H9 (cell line): Measurements from ENCODE around the gene TMEM147. TPM values are rescaled to one million over a fixed set of nuclear protein-coding genes. Genes with fewer than 3 reads are reported as not detected.

Experiments
- DNase-seq: peaks from one replicate; pipeline ENCODE4 v3.0.0-alpha.2; 2017
- H2AFZ ChIP-seq: one replicate; pipeline ENCODE4 v1.6.1; 2013; ENCODE audit warnings: mild to moderate bottlenecking, low read length, control low read depth, moderate library complexity
- H2AK5ac ChIP-seq: 2 replicates; pipeline ENCODE4 v1.6.1; 2013; ENCODE audit warnings: low read length, control low read depth, mixed read lengths; ENCODE audit not compliant: insufficient read length
- H2BK120ac ChIP-seq: one replicate; pipeline ENCODE4 v1.6.1; 2013; ENCODE audit warnings: low read depth, mild to moderate bottlenecking, low read length, control low read depth, inconsistent platforms; ENCODE audit not compliant: poor library complexity, severe bottlenecking
- H2BK12ac ChIP-seq: 2 replicates; pipeline ENCODE4 v1.6.1; 2013; ENCODE audit warnings: low read length, control low read depth, mixed read lengths, low read depth; ENCODE audit not compliant: insufficient read length
- H2BK15ac ChIP-seq: 2 replicates; pipeline ENCODE4 v1.6.1; 2013; ENCODE audit warnings: low read depth, low read length, control low read depth
- H2BK20ac ChIP-seq: one replicate; pipeline ENCODE4 v1.6.1; 2013; ENCODE audit warnings: low read depth, mild to moderate bottlenecking, low read length, control low read depth, inconsistent platforms; ENCODE audit not compliant: poor library complexity, severe bottlenecking
- H2BK5ac ChIP-seq: 2 replicates; pipeline ENCODE4 v1.6.1; 2013; ENCODE audit warnings: low read length, control low read depth, mixed read lengths; ENCODE audit not compliant: insufficient read length
- H3K14ac ChIP-seq: 2 replicates; pipeline ENCODE4 v1.6.1; 2013; ENCODE audit warnings: low read length, control low read depth; ENCODE audit not compliant: insufficient read depth
- H3K18ac ChIP-seq: 2 replicates; pipeline ENCODE4 v1.6.1; 2013; ENCODE audit warnings: low read depth, mild to moderate bottlenecking, mixed read lengths, low read length, control low read depth; ENCODE audit not compliant: insufficient read length
- H3K23ac ChIP-seq: 2 replicates; pipeline ENCODE4 v1.6.1; 2013; ENCODE audit warnings: low read length, control low read depth, mixed read lengths, low read depth; ENCODE audit not compliant: insufficient read length
- H3K23me2 ChIP-seq: 2 replicates; pipeline ENCODE4 v1.6.1; 2013; ENCODE audit warnings: low read depth, mild to moderate bottlenecking, mixed read lengths, low read length, control low read depth; ENCODE audit not compliant: insufficient read length, poor library complexity, severe bottlenecking
- H3K27ac ChIP-seq: 2 replicates; pipeline ENCODE4 v1.5.1; 2013; ENCODE audit warnings: low read length, control low read depth, mixed read lengths, low read depth; ENCODE audit not compliant: insufficient read length
- H3K27me3 ChIP-seq: 2 replicates; pipeline ENCODE4 v1.6.1; 2013; ENCODE audit warnings: low read length, control low read depth, inconsistent platforms; ENCODE audit not compliant: insufficient read depth
- H3K4ac ChIP-seq: 2 replicates; pipeline ENCODE4 v1.6.1; 2013; ENCODE audit warnings: low read depth, mild to moderate bottlenecking, control low read depth, inconsistent platforms, low read length, moderate library complexity
- H3K4me1 ChIP-seq: 2 replicates; pipeline ENCODE4 v1.6.1; 2013; ENCODE audit warnings: low read length, control low read depth, inconsistent platforms; ENCODE audit not compliant: insufficient read depth
- H3K4me2 ChIP-seq: 2 replicates; pipeline ENCODE4 v1.6.1; 2013; ENCODE audit warnings: low read length, control low read depth, mixed read lengths; ENCODE audit not compliant: insufficient read length, insufficient read depth
- H3K56ac ChIP-seq: 2 replicates; pipeline ENCODE4 v1.6.1; 2013; ENCODE audit warnings: low read depth, mild to moderate bottlenecking, mixed read lengths, low read length, control low read depth; ENCODE audit not compliant: insufficient read length
- H3K79me1 ChIP-seq: 2 replicates; pipeline ENCODE4 v1.6.1; 2013; ENCODE audit warnings: low read depth, mild to moderate bottlenecking, moderate library complexity, low read length, control low read depth, inconsistent platforms; ENCODE audit not compliant: insufficient read depth, poor library complexity, severe bottlenecking
- H3K79me2 ChIP-seq: 2 replicates; pipeline ENCODE4 v1.6.1; 2013; ENCODE audit warnings: low read length, control low read depth, inconsistent platforms; ENCODE audit not compliant: insufficient read depth
- H3K9ac ChIP-seq: 2 replicates; pipeline ENCODE4 v1.6.1; 2013; ENCODE audit warnings: low read length, control low read depth, mixed read lengths; ENCODE audit not compliant: insufficient read length; ENCODE audit errors: extremely low read depth
- H3K9me3 ChIP-seq: one replicate; pipeline ENCODE4 v1.6.1; 2013; ENCODE audit warnings: low read depth, low read length, inconsistent platforms; ENCODE audit not compliant: control insufficient read depth
- H3T11ph ChIP-seq: one replicate; pipeline ENCODE4 v1.6.1; 2013; ENCODE audit warnings: mild to moderate bottlenecking, low read length, control low read depth, inconsistent platforms
- H4K20me1 ChIP-seq: one replicate; pipeline ENCODE4 v1.6.1; 2013; ENCODE audit not compliant: control insufficient read depth, insufficient read length, insufficient read depth
- H4K5ac ChIP-seq: 2 replicates; pipeline ENCODE4 v1.6.1; 2013; ENCODE audit warnings: low read depth, mild to moderate bottlenecking, mixed read lengths, low read length, control low read depth; ENCODE audit not compliant: insufficient read length
- H4K8ac ChIP-seq: replicated peaks from 2 replicates; pipeline ENCODE4 v1.6.1; 2013; ENCODE audit warnings: low read length, control low read depth, mixed read lengths, low read depth; ENCODE audit not compliant: insufficient read length
- H4K91ac ChIP-seq: 2 replicates; pipeline ENCODE4 v1.6.1; 2013; ENCODE audit warnings: low read depth, mild to moderate bottlenecking, moderate library complexity, mixed read lengths, low read length, control low read depth; ENCODE audit not compliant: insufficient read length
- H3K27ac Mint-ChIP-seq, 3 experiments: 2 replicates in 2 of 3; 3 replicates in 1 of 3; pipeline ENCODE4 v1.8.0; 2020 to 2021; ENCODE audit warnings: mixed read lengths in 3 of 3, mild to moderate bottlenecking in 1 of 3, moderate library complexity in 1 of 3
- H3K27me3 Mint-ChIP-seq: 2 replicates; pipeline ENCODE4 v1.8.0; 2021; ENCODE audit warnings: low read depth, mild to moderate bottlenecking, moderate library complexity, mixed read lengths
- H3K36me3 Mint-ChIP-seq, 3 experiments: 2 replicates in 2 of 3; 3 replicates in 1 of 3; pipeline ENCODE4 v1.8.0; 2020 to 2021; ENCODE audit warnings: low read depth in 3 of 3, mixed read lengths in 3 of 3; ENCODE audit not compliant: insufficient read depth in 1 of 3
- H3K4me1 Mint-ChIP-seq, 2 experiments: 2 replicates each; pipeline ENCODE4 v1.8.0; 2020; ENCODE audit warnings: mixed read lengths in 2 of 2
- H3K4me3 Mint-ChIP-seq, 2 experiments: 2 replicates in 1 of 2; 3 replicates in 1 of 2; pipeline ENCODE4 v1.8.0; 2020 to 2021; ENCODE audit warnings: mild to moderate bottlenecking in 2 of 2, mixed read lengths in 2 of 2, moderate library complexity in 1 of 2
- H3K9me3 Mint-ChIP-seq, 2 experiments: 2 replicates in 1 of 2; 3 replicates in 1 of 2; pipeline ENCODE4 v1.8.0; 2020; ENCODE audit warnings: mild to moderate bottlenecking in 2 of 2, mixed read lengths in 2 of 2, moderate library complexity in 1 of 2
- WGBS: extraction: QIAGEN DNeasy Blood & Tissue Kit; methylation state at CpG from one replicate; pipeline ENCODE4 v1.1.7; 2013; ENCODE audit warnings: missing lambda C conversion rate, low lambda C conversion rate, mixed read lengths; ENCODE audit not compliant: insufficient read length; ENCODE audit errors: extremely low coverage; 5-methylcytosine and 5-hydroxymethylcytosine counted together
- total RNA-seq: library from RNA; stranded (reverse); gene quantifications from 2 replicates; pipeline ENCODE4 v1.2.1, GENCODE V29; 2021
- TF ChIP-seq, protein P1 (sequence below): fragments of 200-600 bp; sonication (generic); conservative IDR thresholded peaks from 3 replicates; pipeline ENCODE4 v1.8.0; 2021; ENCODE audit warnings: antibody characterized with exemption, mild to moderate bottlenecking

The TMEM147 gene
- total RNA-seq, 1 experiment from 2014 or later, result 125 TPM

- no CpG with 5 or more reads among the region's 6 CpGs for WGBS
- Histone ChIP-seq H3K18ac (no peak overlapping the region), H3K27ac (no peak overlapping the region), H3K23me2 (peaks cover 7% of the 10 kb centered on the region), H2AK5ac (no peak overlapping the region), H2BK20ac (no peak overlapping the region), H2BK12ac (no peak overlapping the region), H2AFZ (no peak overlapping the region), H3K23ac (no peak overlapping the region), H3K4me1 (no peaks in the 10 kb centered on the region), H3K79me1 (no peaks in the 10 kb centered on the region), H3K14ac (no peak overlapping the region), H3K79me2 (no peaks in the 10 kb centered on the region; the same call in 1 of the 2 replicates), H3T11ph (no peak overlapping the region), H3K9me3 (no peaks in the 10 kb centered on the region), H2BK5ac (no peak overlapping the region), H3K27me3 (peaks cover 3% of the 10 kb centered on the region; the same call in 1 of the 2 replicates), H3K9ac (no peak overlapping the region), H4K5ac (no peak overlapping the region), H4K20me1 (no peaks in the 10 kb centered on the region), H2BK120ac (no peak overlapping the region), H2BK15ac (no peak overlapping the region), H3K4me2 (no peak overlapping the region), H3K4ac (no peak overlapping the region), H4K91ac (no peak overlapping the region), H3K56ac (no peak overlapping the region), H4K8ac (no peak overlapping the region)
- peaks cover 0 to 2% of the 10 kb centered on the region in 2 experiments; a peak in 1 of 5 replicates for H3K9me3 Mint-ChIP-seq
- TF ChIP-seq, protein P1, sequence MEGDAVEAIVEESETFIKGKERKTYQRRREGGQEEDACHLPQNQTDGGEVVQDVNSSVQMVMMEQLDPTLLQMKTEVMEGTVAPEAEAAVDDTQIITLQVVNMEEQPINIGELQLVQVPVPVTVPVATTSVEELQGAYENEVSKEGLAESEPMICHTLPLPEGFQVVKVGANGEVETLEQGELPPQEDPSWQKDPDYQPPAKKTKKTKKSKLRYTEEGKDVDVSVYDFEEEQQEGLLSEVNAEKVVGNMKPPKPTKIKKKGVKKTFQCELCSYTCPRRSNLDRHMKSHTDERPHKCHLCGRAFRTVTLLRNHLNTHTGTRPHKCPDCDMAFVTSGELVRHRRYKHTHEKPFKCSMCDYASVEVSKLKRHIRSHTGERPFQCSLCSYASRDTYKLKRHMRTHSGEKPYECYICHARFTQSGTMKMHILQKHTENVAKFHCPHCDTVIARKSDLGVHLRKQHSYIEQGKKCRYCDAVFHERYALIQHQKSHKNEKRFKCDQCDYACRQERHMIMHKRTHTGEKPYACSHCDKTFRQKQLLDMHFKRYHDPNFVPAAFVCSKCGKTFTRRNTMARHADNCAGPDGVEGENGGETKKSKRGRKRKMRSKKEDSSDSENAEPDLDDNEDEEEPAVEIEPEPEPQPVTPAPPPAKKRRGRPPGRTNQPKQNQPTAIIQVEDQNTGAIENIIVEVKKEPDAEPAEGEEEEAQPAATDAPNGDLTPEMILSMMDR, result no peak
- H3K4me3 Mint-ChIP-seq, result no peak overlapping the region
- H3K27me3 Mint-ChIP-seq, result peaks cover 61% of the 10 kb centered on the region
- H3K4me1 Mint-ChIP-seq, result peaks cover 6 to 13% of the 10 kb centered on the region in 2 experiments
- H3K27ac Mint-ChIP-seq, result no peak overlapping the region
- DNase-seq, result no peak
- H3K36me3 Mint-ChIP-seq, result no peaks in the 10 kb centered on the region; a peak in 1 of 7 replicates
Measured at GRCh38 chr19:35561436-35561835, 16.0 kb downstream of the TMEM147 start.
